Measurements from ENCODE around the gene SIGLEC8. TPM values are rescaled to one million over a fixed set of nuclear protein-coding genes. Genes with fewer than 3 reads are reported as not detected.

Gene SIGLEC8
- total and polyA plus RNA-seq, 9 of the 15 experiments (the other 6 are each of a cell fraction or from before 2014, with no cell fraction given), result 0.04 to 0.65 (median 0.39) TPM

DNA sequence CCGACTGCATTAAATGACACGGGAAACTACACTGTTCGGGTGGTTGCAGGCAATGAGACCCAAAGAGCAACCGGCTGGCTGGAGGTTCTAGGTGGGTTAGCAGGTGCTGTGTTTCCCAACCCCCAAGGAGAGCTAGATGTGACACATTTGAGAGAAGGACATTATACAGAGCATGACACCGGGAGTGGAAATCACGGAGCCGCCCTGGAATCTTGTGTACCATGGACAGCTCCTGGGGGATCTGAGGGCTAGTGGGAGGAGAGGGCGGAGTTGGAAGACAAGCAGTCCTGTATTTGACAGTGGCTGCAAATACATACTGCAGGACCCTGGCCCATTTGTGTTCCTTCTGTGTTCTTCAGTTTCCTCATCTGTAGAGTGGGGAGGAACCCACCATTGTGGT, 22.3 kb upstream of the SIGLEC8 start (continued):
- no peak for TF ChIP-seq MYC (IDR thresholded peaks at IDR 0.05; ENCODE audit: low read depth, low read length)
- TF ChIP-seq MYC (CRISPR knock-in tag; IDR thresholded peaks at IDR 0.05; ENCODE audit: borderline replicate concordance, low read depth), result no peak
- TF ChIP-seq, protein P1, sequence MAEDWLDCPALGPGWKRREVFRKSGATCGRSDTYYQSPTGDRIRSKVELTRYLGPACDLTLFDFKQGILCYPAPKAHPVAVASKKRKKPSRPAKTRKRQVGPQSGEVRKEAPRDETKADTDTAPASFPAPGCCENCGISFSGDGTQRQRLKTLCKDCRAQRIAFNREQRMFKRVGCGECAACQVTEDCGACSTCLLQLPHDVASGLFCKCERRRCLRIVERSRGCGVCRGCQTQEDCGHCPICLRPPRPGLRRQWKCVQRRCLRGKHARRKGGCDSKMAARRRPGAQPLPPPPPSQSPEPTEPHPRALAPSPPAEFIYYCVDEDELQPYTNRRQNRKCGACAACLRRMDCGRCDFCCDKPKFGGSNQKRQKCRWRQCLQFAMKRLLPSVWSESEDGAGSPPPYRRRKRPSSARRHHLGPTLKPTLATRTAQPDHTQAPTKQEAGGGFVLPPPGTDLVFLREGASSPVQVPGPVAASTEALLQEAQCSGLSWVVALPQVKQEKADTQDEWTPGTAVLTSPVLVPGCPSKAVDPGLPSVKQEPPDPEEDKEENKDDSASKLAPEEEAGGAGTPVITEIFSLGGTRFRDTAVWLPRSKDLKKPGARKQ (CRISPR knock-in tag; IDR thresholded peaks at IDR 0.05), result no peak
- no peak for TF ChIP-seq PHF8 (IDR thresholded peaks at IDR 0.05; ENCODE audit: borderline replicate concordance, low read length)
- TF ChIP-seq, protein P2, sequence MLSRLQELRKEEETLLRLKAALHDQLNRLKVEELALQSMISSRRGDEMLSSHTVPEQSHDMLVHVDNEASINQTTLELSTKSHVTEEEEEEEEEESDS (CRISPR knock-in tag; IDR thresholded peaks at IDR 0.05), result no peak
- TF ChIP-seq, protein P3, sequence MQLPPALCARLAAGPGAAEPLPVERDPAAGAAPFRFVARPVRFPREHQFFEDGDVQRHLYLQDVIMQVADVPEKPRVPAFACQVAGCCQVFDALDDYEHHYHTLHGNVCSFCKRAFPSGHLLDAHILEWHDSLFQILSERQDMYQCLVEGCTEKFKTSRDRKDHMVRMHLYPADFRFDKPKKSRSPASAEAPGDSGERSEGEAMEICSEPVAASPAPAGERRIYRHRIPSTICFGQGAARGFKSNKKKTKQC (CRISPR knock-in tag; IDR thresholded peaks at IDR 0.05), result peak; percentile 87
- TF ChIP-seq CHCHD3 (CRISPR knock-in tag; IDR thresholded peaks at IDR 0.05), result no peak
- no peak for TF ChIP-seq BRD9 (IDR thresholded peaks at IDR 0.05; ENCODE audit: low read depth, partially characterized antibody)
- no peak for TF ChIP-seq ESRRA (IDR thresholded peaks at IDR 0.05; ENCODE audit: borderline replicate concordance, low read depth)
- TF ChIP-seq SMARCA4 (IDR thresholded peaks at IDR 0.05), result no peak
- no peak for TF ChIP-seq ZNF23 (CRISPR knock-in tag; IDR thresholded peaks at IDR 0.05)
- TF ChIP-seq, protein P4, sequence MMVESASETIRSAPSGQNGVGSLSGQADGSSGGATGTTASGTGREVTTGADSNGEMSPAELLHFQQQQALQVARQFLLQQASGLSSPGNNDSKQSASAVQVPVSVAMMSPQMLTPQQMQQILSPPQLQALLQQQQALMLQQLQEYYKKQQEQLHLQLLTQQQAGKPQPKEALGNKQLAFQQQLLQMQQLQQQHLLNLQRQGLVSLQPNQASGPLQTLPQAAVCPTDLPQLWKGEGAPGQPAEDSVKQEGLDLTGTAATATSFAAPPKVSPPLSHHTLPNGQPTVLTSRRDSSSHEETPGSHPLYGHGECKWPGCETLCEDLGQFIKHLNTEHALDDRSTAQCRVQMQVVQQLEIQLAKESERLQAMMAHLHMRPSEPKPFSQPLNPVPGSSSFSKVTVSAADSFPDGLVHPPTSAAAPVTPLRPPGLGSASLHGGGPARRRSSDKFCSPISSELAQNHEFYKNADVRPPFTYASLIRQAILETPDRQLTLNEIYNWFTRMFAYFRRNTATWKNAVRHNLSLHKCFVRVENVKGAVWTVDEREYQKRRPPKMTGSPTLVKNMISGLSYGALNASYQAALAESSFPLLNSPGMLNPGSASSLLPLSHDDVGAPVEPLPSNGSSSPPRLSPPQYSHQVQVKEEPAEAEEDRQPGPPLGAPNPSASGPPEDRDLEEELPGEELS (CRISPR knock-in tag; IDR thresholded peaks at IDR 0.05; ENCODE audit: borderline replicate concordance), result no peak
- TF ChIP-seq, protein P5, sequence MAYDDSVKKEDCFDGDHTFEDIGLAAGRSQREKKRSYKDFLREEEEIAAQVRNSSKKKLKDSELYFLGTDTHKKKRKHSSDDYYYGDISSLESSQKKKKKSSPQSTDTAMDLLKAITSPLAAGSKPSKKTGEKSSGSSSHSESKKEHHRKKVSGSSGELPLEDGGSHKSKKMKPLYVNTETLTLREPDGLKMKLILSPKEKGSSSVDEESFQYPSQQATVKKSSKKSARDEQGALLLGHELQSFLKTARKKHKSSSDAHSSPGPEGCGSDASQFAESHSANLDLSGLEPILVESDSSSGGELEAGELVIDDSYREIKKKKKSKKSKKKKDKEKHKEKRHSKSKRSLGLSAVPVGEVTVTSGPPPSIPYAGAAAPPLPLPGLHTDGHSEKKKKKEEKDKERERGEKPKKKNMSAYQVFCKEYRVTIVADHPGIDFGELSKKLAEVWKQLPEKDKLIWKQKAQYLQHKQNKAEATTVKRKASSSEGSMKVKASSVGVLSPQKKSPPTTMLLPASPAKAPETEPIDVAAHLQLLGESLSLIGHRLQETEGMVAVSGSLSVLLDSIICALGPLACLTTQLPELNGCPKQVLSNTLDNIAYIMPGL (CRISPR knock-in tag; IDR thresholded peaks at IDR 0.05), result no peak
- TF ChIP-seq, protein P6, sequence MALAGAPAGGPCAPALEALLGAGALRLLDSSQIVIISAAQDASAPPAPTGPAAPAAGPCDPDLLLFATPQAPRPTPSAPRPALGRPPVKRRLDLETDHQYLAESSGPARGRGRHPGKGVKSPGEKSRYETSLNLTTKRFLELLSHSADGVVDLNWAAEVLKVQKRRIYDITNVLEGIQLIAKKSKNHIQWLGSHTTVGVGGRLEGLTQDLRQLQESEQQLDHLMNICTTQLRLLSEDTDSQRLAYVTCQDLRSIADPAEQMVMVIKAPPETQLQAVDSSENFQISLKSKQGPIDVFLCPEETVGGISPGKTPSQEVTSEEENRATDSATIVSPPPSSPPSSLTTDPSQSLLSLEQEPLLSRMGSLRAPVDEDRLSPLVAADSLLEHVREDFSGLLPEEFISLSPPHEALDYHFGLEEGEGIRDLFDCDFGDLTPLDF (CRISPR knock-in tag; IDR thresholded peaks at IDR 0.05), result peak; percentile 66; the same call in 1 of the 2 replicates
- no peak for TF ChIP-seq KLF13 (tag; IDR thresholded peaks at IDR 0.05; ENCODE audit: borderline replicate concordance, low read depth)
- no peak for TF ChIP-seq FOXJ3 (CRISPR knock-in tag; IDR thresholded peaks at IDR 0.05)
- no peak for TF ChIP-seq ZNF76 (CRISPR knock-in tag; IDR thresholded peaks at IDR 0.05; ENCODE audit: borderline replicate concordance)
- 0 out of 2 replicates have a peak, but pooled peaks have one; percentile 43 for TF ChIP-seq LCOR (CRISPR knock-in tag; IDR thresholded peaks at IDR 0.05)
- no peak for TF ChIP-seq ZNF217 (CRISPR knock-in tag; IDR thresholded peaks at IDR 0.05)
- TF ChIP-seq NCOA1 (IDR thresholded peaks at IDR 0.05; ENCODE audit: low read depth), result peak; percentile 71
- TF ChIP-seq CBFA2T2 (conservative IDR thresholded peaks at IDR 0.05), result no peak

Data from K562 (cell line).